Measurements from ENCODE around the gene GJA3.

- TF ChIP-seq CTCF (conservative IDR thresholded peaks at IDR 0.05 in 1 of 2, IDR thresholded peaks at IDR 0.05 in 1 of 2; ENCODE audit: low read depth in 1 of 2, low read length in 2 of 2) (no peak), EZH2 (IDR thresholded peaks at IDR 0.05; ENCODE audit: low read length, missing control alignments) (no peak)
Measured at GRCh38 chr13:20190481-20191310, 29.8 kb upstream of the GJA3 start.
